Measurements from ENCODE around the gene EIF5A2.
A peak's percentile ranks its signal among the peaks of the same experiment; 100 is the strongest.

The EIF5A2 gene

DNA sequence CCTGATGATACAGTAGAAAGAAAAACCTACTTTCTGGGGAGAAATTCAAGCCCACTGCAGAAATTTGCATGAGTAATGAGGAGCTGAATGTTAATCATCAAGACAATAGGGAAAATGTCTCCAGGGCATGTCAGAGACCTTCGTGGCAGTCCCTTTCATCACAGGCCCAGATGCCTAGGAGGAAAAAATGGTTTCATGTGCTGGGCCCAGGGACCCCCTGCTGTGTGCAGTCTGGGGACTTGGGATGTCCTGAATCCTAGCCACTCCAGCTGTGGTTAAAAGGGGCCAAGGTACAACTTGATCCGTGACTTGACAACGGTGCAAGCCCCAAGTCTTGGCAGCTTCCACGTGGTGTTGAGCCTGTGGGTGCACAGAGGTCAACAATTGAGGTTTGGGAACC lies 10.3 kb upstream of the EIF5A2 start:
- no peak overlapping the region for H3K4me3 ChIP-seq (ENCODE audit: low read length)

DNA sequence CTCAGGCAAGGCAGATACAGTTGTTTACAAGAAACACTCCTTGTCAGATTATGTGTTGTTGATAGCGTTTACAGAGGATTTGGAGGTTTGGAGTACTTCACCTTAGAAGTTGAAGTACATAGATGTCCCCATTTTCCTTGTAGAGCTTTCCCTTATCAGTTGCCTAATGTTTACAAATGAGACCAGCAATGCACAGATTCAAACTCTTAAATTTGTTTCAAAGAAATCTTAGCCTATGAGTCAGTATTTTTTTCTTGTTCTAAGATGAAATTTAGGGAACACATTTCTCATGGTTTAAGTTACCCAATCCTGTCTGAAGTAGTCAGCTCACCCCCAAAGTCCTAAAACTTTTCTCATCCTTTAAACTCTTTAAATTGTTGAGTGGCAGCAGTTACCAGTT lies 6.3 kb upstream of the EIF5A2 start:
- no CpG with 5 or more reads among the region's 1 CpG for WGBS (ENCODE audit: insufficient coverage, insufficient read length)
- Histone ChIP-seq H3K9me3 (ENCODE audit: control insufficient read depth, insufficient read depth, low read length) (no peaks in the 10 kb centered on the region; the same call in 1 of the 2 replicates), H3K27ac (ENCODE audit: low read length) (no peak overlapping the region), H3K4me1 (ENCODE audit: control insufficient read depth, insufficient read depth, low read length) (no peaks in the 10 kb centered on the region), H3K36me3 (ENCODE audit: control insufficient read depth, insufficient read depth, low read length) (no peaks in the 10 kb centered on the region), H3K27me3 (ENCODE audit: control insufficient read depth, insufficient read depth, low read length) (no peaks in the 10 kb centered on the region), H3K4me3 (ENCODE audit: low read length) (no peak overlapping the region)
- DNase-seq (ENCODE audit: low read depth, low spot score), result no peak

More for the DNA sequence above, 10.3 kb upstream of the EIF5A2 start:
- Histone ChIP-seq H3K4me1 (ENCODE audit: control insufficient read depth, insufficient read depth, low read length) (no peaks in the 10 kb centered on the region), H3K27me3 (ENCODE audit: control insufficient read depth, insufficient read depth, low read length) (no peaks in the 10 kb centered on the region), H3K27ac (ENCODE audit: low read length) (no peak overlapping the region), H3K9me3 (ENCODE audit: control insufficient read depth, insufficient read depth, low read length) (no peaks in the 10 kb centered on the region; the same call in 1 of the 2 replicates), H3K36me3 (ENCODE audit: control insufficient read depth, insufficient read depth, low read length) (no peaks in the 10 kb centered on the region)
- DNase-seq (ENCODE audit: low read depth, low spot score), result no peak
- WGBS (ENCODE audit: insufficient coverage, insufficient read length), result no CpG with 5 or more reads among the region's 4 CpGs

DNA sequence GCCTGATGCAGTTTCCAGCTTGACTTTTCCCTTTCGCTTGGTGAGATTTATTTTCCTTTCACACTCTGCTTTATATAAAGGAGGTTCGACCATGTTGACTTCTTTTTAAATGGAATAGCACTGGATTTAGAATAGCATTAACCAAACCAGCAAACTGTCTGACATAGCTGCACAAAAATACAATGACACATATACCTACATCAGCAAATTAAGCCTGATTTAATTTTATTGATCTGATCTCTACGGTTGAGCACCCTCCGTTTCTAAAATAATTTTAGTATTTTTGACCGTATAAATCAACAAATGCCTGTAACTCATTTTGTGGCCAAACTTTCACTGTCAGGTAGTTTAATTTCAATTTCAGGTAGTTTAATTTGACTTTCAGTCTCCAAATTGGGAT lies 5.8 kb upstream of the EIF5A2 start:
- WGBS (ENCODE audit: insufficient coverage, insufficient read length), result no CpG with 5 or more reads among the region's 5 CpGs
- DNase-seq (ENCODE audit: low read depth, low spot score), result no peak

DNA sequence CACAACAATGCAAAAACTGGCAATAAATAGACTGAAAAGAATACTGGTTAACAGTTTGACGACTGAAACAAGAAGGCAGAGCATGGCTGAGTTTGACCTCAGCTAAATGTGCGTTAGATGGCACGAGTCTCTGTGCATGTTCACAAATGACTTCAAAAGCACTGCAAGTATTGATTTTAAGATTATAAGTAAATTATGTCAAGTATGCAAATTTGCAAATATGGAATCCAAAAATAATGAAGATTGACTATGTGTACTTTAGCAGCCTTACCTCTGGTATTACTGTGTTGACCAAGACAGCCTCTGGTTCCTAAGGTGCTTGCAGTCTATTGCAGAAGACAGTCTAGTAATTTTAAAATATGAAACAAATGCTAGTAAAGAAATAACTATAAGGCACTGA lies 2.6 kb upstream of the EIF5A2 start:
- H3K27ac ChIP-seq (ENCODE audit: low read length), result no peak overlapping the region
- no peaks in the 10 kb centered on the region for H3K27me3 ChIP-seq (ENCODE audit: control insufficient read depth, insufficient read depth, low read length)
- no peaks in the 10 kb centered on the region for H3K36me3 ChIP-seq (ENCODE audit: control insufficient read depth, insufficient read depth, low read length)
- no peak for DNase-seq (ENCODE audit: low read depth, low spot score)
- H3K9me3 ChIP-seq (ENCODE audit: control insufficient read depth, insufficient read depth, low read length), result no peaks in the 10 kb centered on the region
- WGBS (ENCODE audit: insufficient coverage, insufficient read length), result no CpG with 5 or more reads among the region's 3 CpGs
- no peak overlapping the region for H3K4me3 ChIP-seq (ENCODE audit: low read length)
- no peaks in the 10 kb centered on the region for H3K4me1 ChIP-seq (ENCODE audit: control insufficient read depth, insufficient read depth, low read length)

More for the DNA sequence above, 5.8 kb upstream of the EIF5A2 start:
- Histone ChIP-seq H3K9me3 (ENCODE audit: control insufficient read depth, insufficient read depth, low read length) (no peaks in the 10 kb centered on the region; the same call in 1 of the 2 replicates), H3K27me3 (ENCODE audit: control insufficient read depth, insufficient read depth, low read length) (no peaks in the 10 kb centered on the region), H3K36me3 (ENCODE audit: control insufficient read depth, insufficient read depth, low read length) (no peaks in the 10 kb centered on the region), H3K4me3 (ENCODE audit: low read length) (no peak overlapping the region), H3K27ac (ENCODE audit: low read length) (no peak overlapping the region), H3K4me1 (ENCODE audit: control insufficient read depth, insufficient read depth, low read length) (no peaks in the 10 kb centered on the region)

DNA sequence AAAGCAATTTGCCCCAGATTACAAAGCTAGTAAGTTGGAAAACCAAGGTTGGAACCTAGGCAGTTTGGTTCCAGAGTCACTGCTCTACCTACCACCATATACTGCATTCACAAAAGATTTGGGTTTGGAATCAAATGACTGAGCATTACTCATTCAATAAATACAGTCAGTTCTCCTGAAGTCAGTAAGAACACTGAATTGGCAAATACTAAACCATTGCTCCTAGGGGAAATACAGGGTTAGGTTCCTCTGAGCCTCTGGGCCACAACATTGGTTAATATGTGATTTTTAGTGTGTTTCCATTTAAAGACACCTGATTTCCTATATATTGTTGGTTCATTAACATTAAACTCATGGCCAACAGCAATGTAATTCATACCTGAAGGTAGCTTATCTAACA lies 2.1 kb upstream of the EIF5A2 start:
- no peaks in the 10 kb centered on the region for H3K27me3 ChIP-seq (ENCODE audit: control insufficient read depth, insufficient read depth, low read length)
- no peak overlapping the region for H3K27ac ChIP-seq (ENCODE audit: low read length)
- H3K4me3 ChIP-seq (ENCODE audit: low read length), result no peak overlapping the region
- H3K36me3 ChIP-seq (ENCODE audit: control insufficient read depth, insufficient read depth, low read length), result no peaks in the 10 kb centered on the region
- no peaks in the 10 kb centered on the region for H3K4me1 ChIP-seq (ENCODE audit: control insufficient read depth, insufficient read depth, low read length)
- no peak for DNase-seq (ENCODE audit: low read depth, low spot score)
- no peaks in the 10 kb centered on the region for H3K9me3 ChIP-seq (ENCODE audit: control insufficient read depth, insufficient read depth, low read length)

DNA sequence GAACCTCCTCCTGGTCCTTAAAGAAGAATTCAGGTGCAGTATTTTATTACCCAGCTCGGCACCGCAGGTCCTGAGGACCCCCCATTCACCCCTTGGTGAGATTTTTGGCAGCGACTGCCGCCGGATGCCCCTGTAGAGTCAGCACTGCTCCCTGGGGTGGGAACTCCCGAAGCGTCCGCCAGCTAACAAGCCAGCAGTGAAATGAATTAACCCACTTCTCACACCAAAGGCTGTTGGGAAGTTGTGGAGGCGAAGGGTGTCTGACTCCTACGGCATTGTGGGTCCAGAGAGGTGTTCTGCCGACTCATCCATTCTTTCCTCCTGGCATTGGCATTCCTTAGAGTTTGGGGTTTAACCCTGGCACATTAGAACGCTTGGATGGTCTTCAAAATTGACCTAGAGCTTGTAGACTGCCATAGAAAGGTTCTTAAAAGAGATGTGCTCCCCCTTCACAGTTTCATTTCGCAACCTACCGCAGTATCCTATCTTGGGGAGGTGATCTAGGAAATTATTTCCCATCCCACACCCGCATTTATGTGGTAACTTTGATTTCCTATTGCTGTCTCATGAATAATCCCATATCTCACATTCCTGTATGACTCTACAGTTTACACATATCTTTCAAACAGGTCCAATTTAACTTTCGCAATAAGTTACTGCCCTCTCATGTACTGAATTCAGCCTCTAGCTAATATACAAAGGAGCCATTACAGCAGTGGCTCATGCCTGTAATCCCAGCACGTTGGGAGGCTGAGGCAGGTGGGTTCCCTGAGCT lies 879 bp upstream of the EIF5A2 start:
- H3K9me3 ChIP-seq (ENCODE audit: control insufficient read depth, insufficient read depth, low read length), result no peaks in the 10 kb centered on the region
- no peaks in the 10 kb centered on the region for H3K27me3 ChIP-seq (ENCODE audit: control insufficient read depth, insufficient read depth, low read length)
- no peak overlapping the region for H3K27ac ChIP-seq (ENCODE audit: low read length)
- H3K4me3 ChIP-seq (ENCODE audit: low read length), result no peak overlapping the region
- no peak for DNase-seq (ENCODE audit: low read depth, low spot score)
- H3K4me1 ChIP-seq (ENCODE audit: control insufficient read depth, insufficient read depth, low read length), result no peaks in the 10 kb centered on the region
- no CpG with 5 or more reads among the region's 17 CpGs for WGBS (ENCODE audit: insufficient coverage, insufficient read length)
- H3K36me3 ChIP-seq (ENCODE audit: control insufficient read depth, insufficient read depth, low read length), result no peaks in the 10 kb centered on the region

DNA sequence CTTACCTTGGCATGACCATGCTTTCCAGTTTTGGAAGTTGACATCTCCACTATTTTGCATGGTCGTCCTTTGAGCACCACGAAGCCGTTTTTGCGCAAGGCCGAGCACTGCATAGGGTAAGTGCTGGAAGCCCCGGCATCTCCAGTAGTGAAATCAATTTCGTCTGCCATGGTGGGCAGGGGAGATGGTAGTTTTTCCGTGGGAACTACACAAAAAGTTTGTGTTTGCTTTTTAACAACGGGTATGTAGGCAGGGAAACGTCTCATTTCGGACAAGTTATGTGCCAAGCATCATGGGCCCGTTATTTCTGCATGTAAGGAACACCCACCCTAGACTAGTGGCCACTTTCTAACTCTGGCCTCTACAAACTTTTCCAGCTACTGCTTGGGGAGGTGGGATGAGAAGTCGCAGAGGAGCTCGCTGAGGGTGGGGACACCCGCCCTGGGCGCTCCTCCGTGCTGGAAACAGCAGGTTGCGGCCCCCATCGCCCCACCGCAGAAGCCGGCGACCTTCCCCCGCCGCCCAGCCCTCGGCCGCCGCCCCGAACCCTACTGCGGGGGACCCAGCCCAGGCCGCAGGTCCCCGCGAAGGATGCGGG lies 701 bp downstream of the EIF5A2 start:
- Histone ChIP-seq H3K4me1 (ENCODE audit: control insufficient read depth, insufficient read depth, low read length) (no peaks in the 10 kb centered on the region), H3K27ac (ENCODE audit: low read length) (no peak overlapping the region), H3K9me3 (ENCODE audit: control insufficient read depth, insufficient read depth, low read length) (no peaks in the 10 kb centered on the region), H3K27me3 (ENCODE audit: control insufficient read depth, insufficient read depth, low read length) (no peaks in the 10 kb centered on the region), H3K4me3 (ENCODE audit: low read length) (peak overlapping the region; percentile 64; the same call in 1 of the 2 replicates), H3K36me3 (ENCODE audit: control insufficient read depth, insufficient read depth, low read length) (no peaks in the 10 kb centered on the region)
- no CpG with 5 or more reads among the region's 33 CpGs for WGBS (ENCODE audit: insufficient coverage, insufficient read length)
- no peak for DNase-seq (ENCODE audit: low read depth, low spot score)

DNA sequence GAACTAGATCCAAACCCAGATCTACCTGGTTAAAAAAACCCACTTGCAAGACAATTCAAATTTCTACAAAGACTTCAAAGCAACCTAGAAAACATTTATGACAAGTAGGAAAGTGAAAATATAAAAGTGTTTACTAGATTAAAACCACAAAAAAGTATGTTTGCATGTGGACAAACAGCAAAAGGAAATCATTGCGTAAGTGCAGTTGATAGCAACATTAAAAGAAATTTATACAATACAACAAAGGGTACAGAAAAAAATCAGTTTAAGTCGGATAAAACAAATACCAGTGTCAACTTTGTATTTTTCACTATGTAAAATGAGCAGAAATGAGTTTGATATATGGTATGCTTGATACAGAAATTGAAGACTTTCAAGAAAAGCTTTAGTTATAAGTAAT lies 2.6 kb downstream of the EIF5A2 start:
- no peaks in the 10 kb centered on the region for H3K27me3 ChIP-seq (ENCODE audit: control insufficient read depth, insufficient read depth, low read length)
- no peaks in the 10 kb centered on the region for H3K4me1 ChIP-seq (ENCODE audit: control insufficient read depth, insufficient read depth, low read length)
- no peak overlapping the region for H3K4me3 ChIP-seq (ENCODE audit: low read length)
- H3K9me3 ChIP-seq (ENCODE audit: control insufficient read depth, insufficient read depth, low read length), result no peaks in the 10 kb centered on the region
- H3K27ac ChIP-seq (ENCODE audit: low read length), result no peak overlapping the region
- WGBS (ENCODE audit: insufficient coverage, insufficient read length), result no CpG with 5 or more reads among the region's 2 CpGs
- H3K36me3 ChIP-seq (ENCODE audit: control insufficient read depth, insufficient read depth, low read length), result no peaks in the 10 kb centered on the region
- DNase-seq (ENCODE audit: low read depth, low spot score), result no peak

DNA sequence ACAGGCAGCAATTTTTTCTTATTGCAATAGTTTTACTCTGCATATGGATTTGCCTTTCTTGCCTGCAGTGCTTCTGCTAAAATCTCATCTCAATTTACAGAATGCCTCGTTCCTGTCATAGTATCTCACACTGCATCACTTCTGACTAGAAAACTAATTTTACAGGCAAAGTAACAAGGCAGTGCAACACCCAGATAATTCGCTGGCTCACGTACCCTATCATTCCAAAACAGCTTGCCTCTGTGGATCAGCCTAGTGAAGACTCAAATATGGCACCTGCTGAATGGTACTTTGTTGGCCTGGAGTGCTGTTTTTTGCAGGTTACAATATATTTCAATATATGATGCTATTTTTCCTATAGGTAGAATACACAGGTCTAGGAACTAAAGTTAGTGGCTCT lies 5.3 kb downstream of the EIF5A2 start:
- Histone ChIP-seq H3K27me3 (ENCODE audit: control insufficient read depth, insufficient read depth, low read length) (no peaks in the 10 kb centered on the region), H3K9me3 (ENCODE audit: control insufficient read depth, insufficient read depth, low read length) (no peaks in the 10 kb centered on the region), H3K4me3 (ENCODE audit: low read length) (no peak overlapping the region), H3K36me3 (ENCODE audit: control insufficient read depth, insufficient read depth, low read length) (no peaks in the 10 kb centered on the region), H3K4me1 (ENCODE audit: control insufficient read depth, insufficient read depth, low read length) (no peaks in the 10 kb centered on the region), H3K27ac (ENCODE audit: low read length) (no peak overlapping the region)
- no CpG with 5 or more reads among the region's 3 CpGs for WGBS (ENCODE audit: insufficient coverage, insufficient read length)
- no peak for DNase-seq (ENCODE audit: low read depth, low spot score)

DNA sequence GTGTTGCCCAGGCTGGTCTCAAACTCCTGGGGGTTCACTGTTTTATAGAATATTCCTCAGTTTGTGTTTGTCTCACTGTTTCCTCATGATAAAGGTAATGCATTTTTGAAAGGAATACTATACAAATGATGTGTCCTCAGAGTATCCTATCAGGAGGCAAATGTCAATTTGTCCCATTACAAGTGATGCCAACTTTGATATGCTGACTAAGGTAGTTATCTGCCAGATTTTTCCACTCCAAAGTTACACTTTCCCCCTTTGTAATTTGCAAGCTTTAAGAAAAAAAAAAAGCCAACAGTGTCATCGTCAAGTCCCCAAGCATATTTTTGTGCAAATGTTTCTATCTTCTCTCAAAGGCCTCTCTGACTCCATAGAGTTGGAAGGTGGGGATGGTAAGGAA lies 9.0 kb downstream of the EIF5A2 start:
- Histone ChIP-seq H3K27ac (ENCODE audit: low read length) (no peak overlapping the region), H3K4me1 (ENCODE audit: control insufficient read depth, insufficient read depth, low read length) (no peaks in the 10 kb centered on the region), H3K36me3 (ENCODE audit: control insufficient read depth, insufficient read depth, low read length) (no peaks in the 10 kb centered on the region), H3K9me3 (ENCODE audit: control insufficient read depth, insufficient read depth, low read length) (peaks cover 1% of the 10 kb centered on the region; the same call in 1 of the 2 replicates), H3K4me3 (ENCODE audit: low read length) (no peak overlapping the region), H3K27me3 (ENCODE audit: control insufficient read depth, insufficient read depth, low read length) (no peaks in the 10 kb centered on the region)
- no peak for DNase-seq (ENCODE audit: low read depth, low spot score)
- WGBS (ENCODE audit: insufficient coverage, insufficient read length), result no CpG with 5 or more reads among the region's 1 CpG

DNA sequence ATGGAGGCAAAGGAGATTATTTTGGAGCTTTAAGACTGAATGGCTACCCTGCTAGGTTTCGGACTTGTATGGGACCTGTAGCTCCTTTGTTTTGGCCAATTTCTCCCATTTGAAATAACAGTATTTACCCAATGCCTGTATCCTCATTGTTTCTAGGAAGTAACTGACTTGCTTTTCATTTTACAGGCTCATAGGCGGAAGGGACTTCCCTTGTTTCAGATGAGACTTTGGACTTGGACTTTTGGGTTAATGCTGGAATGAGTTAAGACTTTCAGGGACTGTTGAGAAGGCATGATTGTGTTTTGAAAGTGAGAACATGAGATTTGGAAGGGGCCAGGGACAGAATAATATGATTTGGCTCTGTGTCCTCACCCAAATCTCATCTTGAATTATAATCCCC lies 10.5 kb downstream of the EIF5A2 start:
- DNase-seq (ENCODE audit: low read depth, low spot score), result no peak
- Histone ChIP-seq H3K4me1 (ENCODE audit: control insufficient read depth, insufficient read depth, low read length) (no peaks in the 10 kb centered on the region), H3K4me3 (ENCODE audit: low read length) (no peak overlapping the region), H3K27ac (ENCODE audit: low read length) (no peak overlapping the region), H3K36me3 (ENCODE audit: control insufficient read depth, insufficient read depth, low read length) (no peaks in the 10 kb centered on the region), H3K9me3 (ENCODE audit: control insufficient read depth, insufficient read depth, low read length) (peaks cover 1% of the 10 kb centered on the region; the same call in 1 of the 2 replicates), H3K27me3 (ENCODE audit: control insufficient read depth, insufficient read depth, low read length) (no peaks in the 10 kb centered on the region)
- no CpG with 5 or more reads among the region's 2 CpGs for WGBS (ENCODE audit: insufficient coverage, insufficient read length)
